HEK293T (cell line): ENCODE results near the gene OGN.

Experiments
- BHLHE40 ChIP-seq: fragments of 450-650 bp; IDR thresholded peaks from 2 replicates; pipeline ENCODE4 v1.6.1; 2016; ENCODE audit warnings: mild to moderate bottlenecking, moderate library complexity, borderline replicate concordance
- CTBP1 ChIP-seq: fragments of 450-650 bp; IDR thresholded peaks from 2 replicates; pipeline ENCODE4 v1.6.1; 2016; ENCODE audit warnings: borderline replicate concordance
- ELF4 ChIP-seq: fragments of 450-650 bp; IDR thresholded peaks from 2 replicates; pipeline ENCODE4 v1.6.1; 2017; ENCODE audit warnings: antibody characterized with exemption
- FOXA1 ChIP-seq: fragments of 450-650 bp; IDR thresholded peaks from 2 replicates; pipeline ENCODE4 v1.6.1; 2016; ENCODE audit warnings: mild to moderate bottlenecking
- FOXM1 ChIP-seq: fragments of 450-650 bp; IDR thresholded peaks from 2 replicates; pipeline ENCODE4 v1.6.1; 2017; ENCODE audit warnings: mild to moderate bottlenecking, borderline replicate concordance
- NFRKB ChIP-seq: fragments of 450-650 bp; IDR thresholded peaks from 2 replicates; pipeline ENCODE4 v1.6.1; 2016; ENCODE audit warnings: mild to moderate bottlenecking, moderate library complexity
- SP1 ChIP-seq: fragments of 450-650 bp; IDR thresholded peaks from 2 replicates; pipeline ENCODE4 v1.6.1; 2017
- SUZ12 ChIP-seq: fragments of 450-650 bp; IDR thresholded peaks from 2 replicates; pipeline ENCODE4 v1.6.1; 2016; ENCODE audit warnings: mild to moderate bottlenecking

GRCh38 chr9:92393686-92394085 lies 10.7 kb downstream of the OGN start:
- TF ChIP-seq NFRKB (no peak), FOXM1 (no peak), CTBP1 (no peak), ELF4 (no peak), BHLHE40 (no peak), SUZ12 (no peak), SP1 (no peak), FOXA1 (no peak)
